B cell (primary cell): ENCODE results near the gene CCDC106. TPM values are rescaled to one million over a fixed set of nuclear protein-coding genes. Genes with fewer than 3 reads are reported as not detected.

ENCODE experiments used
- ATAC-seq: fragments of 200-7000 bp; cut with Tn5 transposase; one replicate; pipeline ENCODE4 v1.10.0; 2021; ENCODE audit warnings: low read depth, mild to moderate bottlenecking, moderate number of reproducible peaks, moderate library complexity
- CTCF ChIA-PET: fragments of 350-600 bp; sonication (Branson Sonifier 250); formaldehyde crosslinking; loops from one replicate; lab custom pipeline; 2021; ENCODE audit warnings: antibody characterized with exemption, inconsistent platforms; lab: Charles Lee
- POLR2A ChIA-PET: fragments of 350-600 bp; sonication (Branson Sonifier 250); formaldehyde crosslinking; loops from one replicate; lab custom pipeline; 2021; ENCODE audit warnings: antibody characterized with exemption; lab: Charles Lee
- DNase-seq: peaks from one replicate; pipeline ENCODE4 v3.0.0; 2013
- H2AFZ ChIP-seq: 2 replicates; pipeline ENCODE4 v1.6.1; 2012; ENCODE audit warnings: mild to moderate bottlenecking, low read depth, low read length; ENCODE audit not compliant: insufficient read depth, poor library complexity, severe bottlenecking
- H3K27ac ChIP-seq, 2 donors: 1 replicate in 1 of 2; 2 replicates in 1 of 2; pipeline ENCODE4 v1.5.1; 2012 to 2013; ENCODE audit warnings: low read length in 2 of 2, mild to moderate bottlenecking in 2 of 2, moderate library complexity in 1 of 2
- H3K27me3 ChIP-seq, 4 experiments: fragments of 200-600 bp in 1 of 4; sonication (generic) in 1 of 4; replicated peaks in 1 of 4; 1 replicate in 2 of 4; 2 replicates in 2 of 4; pipeline versions ENCODE4 v1.6.1 to v1.7.0; 2013 to 2016; ENCODE audit warnings: low read length in 3 of 4, mild to moderate bottlenecking in 2 of 4, mixed read lengths in 1 of 4, moderate library complexity in 1 of 4; ENCODE audit not compliant: insufficient read depth in 4 of 4, control insufficient read depth in 3 of 4; ENCODE audit errors: control extremely low read depth in 1 of 4
- H3K36me3 ChIP-seq, 2 experiments: replicated peaks in 1 of 2; 1 replicate in 1 of 2; 2 replicates in 1 of 2; pipeline versions ENCODE4 v1.6.1 to v1.7.1; 2013; ENCODE audit warnings: low read length in 1 of 2; ENCODE audit not compliant: insufficient read depth in 2 of 2, control insufficient read depth in 1 of 2; ENCODE audit errors: control extremely low read depth in 1 of 2, extremely low read depth in 1 of 2
- H3K4me1 ChIP-seq, 2 donors: fragments of 200-600 bp in 1 of 2; sonication (generic) in 1 of 2; 1 replicate in 1 of 2; 2 replicates in 1 of 2; pipeline versions ENCODE4 v1.5.1 to v1.6.1; 2013 to 2017; ENCODE audit warnings: low read length in 2 of 2; ENCODE audit not compliant: control insufficient read depth in 2 of 2, insufficient read depth in 2 of 2
- H3K4me2 ChIP-seq: replicated peaks from 2 replicates; pipeline ENCODE3; 2012; ENCODE audit warnings: mild to moderate bottlenecking, low read depth, low read length; ENCODE audit not compliant: poor library complexity, severe bottlenecking
- H3K4me3 ChIP-seq, 5 experiments: fragments of 200-600 bp in 1 of 5; sonication (generic) in 1 of 5; 1 replicate in 3 of 5; 2 replicates in 2 of 5; pipeline versions ENCODE4 v1.5.1 to v1.7.0; 2011 to 2016; ENCODE audit warnings: low read length in 4 of 5, mild to moderate bottlenecking in 4 of 5, low read depth in 2 of 5, control low read depth in 1 of 5, moderate library complexity in 1 of 5; ENCODE audit not compliant: insufficient read depth in 1 of 5; ENCODE audit errors: control extremely low read depth in 1 of 5, extremely low read depth in 1 of 5
- H3K79me2 ChIP-seq: fragments of 200-600 bp; sonication (generic); one replicate; pipeline ENCODE4 v1.6.0; 2016; ENCODE audit warnings: low read length; ENCODE audit not compliant: control insufficient read depth, insufficient read depth
- H3K9ac ChIP-seq: fragments of 200-600 bp; sonication (generic); 2 replicates; pipeline ENCODE4 v1.6.1; 2017; ENCODE audit warnings: mild to moderate bottlenecking, low read length, moderate library complexity
- H3K9me3 ChIP-seq, 3 donors: one replicate each; pipeline versions ENCODE4 v1.6.1 to v1.7.1; 2013; ENCODE audit warnings: low read length in 2 of 3; ENCODE audit not compliant: control insufficient read depth in 2 of 3, insufficient read depth in 1 of 3; ENCODE audit errors: control extremely low read depth in 1 of 3
- H4K20me1 ChIP-seq: 2 replicates; pipeline ENCODE4 v1.6.0; 2012; ENCODE audit warnings: mild to moderate bottlenecking, low read length; ENCODE audit not compliant: insufficient read depth, control insufficient read depth, poor library complexity, severe bottlenecking
- H3K27ac Mint-ChIP-seq: one replicate; pipeline ENCODE4 v1.8.0; 2021; ENCODE audit warnings: mixed read lengths
- H3K27me3 Mint-ChIP-seq: one replicate; pipeline ENCODE4 v1.8.0; 2021; ENCODE audit warnings: mixed read lengths
- H3K4me1 Mint-ChIP-seq: one replicate; pipeline ENCODE4 v1.8.0; 2021; ENCODE audit warnings: mixed read lengths
- H3K4me3 Mint-ChIP-seq: one replicate; pipeline ENCODE4 v1.8.0; 2021; ENCODE audit warnings: mixed read lengths
- H3K9me3 Mint-ChIP-seq: one replicate; pipeline ENCODE4 v1.8.0; 2022; ENCODE audit warnings: mixed read lengths; ENCODE audit not compliant: insufficient read depth
- EZH2 ChIP-seq: IDR thresholded peaks from 2 replicates; pipeline ENCODE4 v1.6.1; 2012; ENCODE audit warnings: borderline replicate concordance, low read depth, mild to moderate bottlenecking, moderate library complexity, low read length; ENCODE audit not compliant: insufficient read depth, poor library complexity, severe bottlenecking
- WGBS: methylation state at CpG from one replicate; pipeline ENCODE4 v1.1.5; 2013; ENCODE audit warnings: missing lambda C conversion rate; ENCODE audit not compliant: insufficient coverage; 5-methylcytosine and 5-hydroxymethylcytosine counted together
- intact Hi-C: fragments of 100-400 bp; cut with micrococcal nuclease; formaldehyde crosslinking; loops from one replicate; pipeline ENCODE4 v1.10.0; 2022
- polyA plus RNA-seq: library from polyadenylated mRNA; depleted of rRNA; stranded (reverse); fragments of >200 nt; gene quantifications from 2 replicates; pipeline ENCODE4 v1.2.3, GENCODE V29; 2012
- total RNA-seq, 2 donors: library from RNA; stranded (reverse); fragments of 120-200 nt in 1 of 2; gene quantifications; 1 replicate in 1 of 2; 2 replicates in 1 of 2; pipeline versions ENCODE4 v1.2.3 to v1.2.4, GENCODE V29; 2013 to 2022
- TF ChIP-seq, protein P1 (sequence below): fragments of 200-600 bp; IDR thresholded peaks from one replicate; pipeline ENCODE4 v1.8.0; 2022; ENCODE audit warnings: antibody characterized with exemption, mild to moderate bottlenecking

Gene CCDC106
- total and polyA plus RNA-seq, 2 donors (not counting 1 experiment from before 2014, with no cell fraction given): 25.2 to 52.1 TPM

DNA sequence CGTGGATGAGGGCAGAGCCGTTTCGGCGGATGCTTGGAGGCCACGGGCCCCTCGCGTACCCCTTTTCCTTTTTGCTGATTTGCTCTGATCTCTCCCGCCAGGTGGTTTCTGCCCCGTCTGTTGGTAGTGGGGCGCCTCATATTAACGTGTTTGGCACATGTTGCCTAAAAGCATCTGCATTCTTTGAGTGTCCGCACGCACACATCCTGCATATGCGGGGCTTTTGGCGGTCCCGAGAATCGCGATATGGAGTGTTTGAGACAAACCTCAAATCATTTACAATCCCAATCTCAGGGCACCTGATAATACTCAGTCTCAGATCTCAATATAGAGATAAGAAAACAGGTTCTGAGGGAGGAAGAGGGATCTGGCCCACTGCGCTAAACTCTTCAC lies 7.6 kb downstream of the CCDC106 start:
- peaks cover 59% of the 10 kb centered on the region for H3K79me2 ChIP-seq
- peaks cover 37 to 51% of the 10 kb centered on the region in 2 donors for H3K4me1 ChIP-seq
- peak overlapping the region; percentile 62 for H2AFZ ChIP-seq
- H3K4me2 ChIP-seq: peak overlapping the region; percentile 87
- TF ChIP-seq EZH2: no peak
- TF ChIP-seq, protein P1, sequence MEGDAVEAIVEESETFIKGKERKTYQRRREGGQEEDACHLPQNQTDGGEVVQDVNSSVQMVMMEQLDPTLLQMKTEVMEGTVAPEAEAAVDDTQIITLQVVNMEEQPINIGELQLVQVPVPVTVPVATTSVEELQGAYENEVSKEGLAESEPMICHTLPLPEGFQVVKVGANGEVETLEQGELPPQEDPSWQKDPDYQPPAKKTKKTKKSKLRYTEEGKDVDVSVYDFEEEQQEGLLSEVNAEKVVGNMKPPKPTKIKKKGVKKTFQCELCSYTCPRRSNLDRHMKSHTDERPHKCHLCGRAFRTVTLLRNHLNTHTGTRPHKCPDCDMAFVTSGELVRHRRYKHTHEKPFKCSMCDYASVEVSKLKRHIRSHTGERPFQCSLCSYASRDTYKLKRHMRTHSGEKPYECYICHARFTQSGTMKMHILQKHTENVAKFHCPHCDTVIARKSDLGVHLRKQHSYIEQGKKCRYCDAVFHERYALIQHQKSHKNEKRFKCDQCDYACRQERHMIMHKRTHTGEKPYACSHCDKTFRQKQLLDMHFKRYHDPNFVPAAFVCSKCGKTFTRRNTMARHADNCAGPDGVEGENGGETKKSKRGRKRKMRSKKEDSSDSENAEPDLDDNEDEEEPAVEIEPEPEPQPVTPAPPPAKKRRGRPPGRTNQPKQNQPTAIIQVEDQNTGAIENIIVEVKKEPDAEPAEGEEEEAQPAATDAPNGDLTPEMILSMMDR: no peak
- H3K9me3 ChIP-seq: no peaks in the 10 kb centered on the region
- H3K27me3 ChIP-seq: no peaks in the 10 kb centered on the region
- H3K27ac ChIP-seq: peak overlapping the region; percentile 98 to 100
- no peak for DNase-seq
- H3K27me3 Mint-ChIP-seq: no peaks in the 10 kb centered on the region
- peaks cover 53% of the 10 kb centered on the region for H4K20me1 ChIP-seq
- CTCF ChIA-PET: interaction anchor here (1.0 to 2.3 kb wide), 3 partner anchors 21 to 154 kb away, joined by 4 to 15 read pairs (median 5); no protein-coding TSS in a partner anchor
- peaks cover 50% of the 10 kb centered on the region for H3K4me1 Mint-ChIP-seq
- H3K36me3 ChIP-seq: peaks cover 0 to 44% of the 10 kb centered on the region in 2 experiments
- 2% methylated on average over 17 of the region's 19 CpGs for WGBS
- H3K9me3 Mint-ChIP-seq: no peaks in the 10 kb centered on the region
- intact Hi-C loops: no loop called here
- H3K9ac ChIP-seq: peak overlapping the region; percentile 93
- peak overlapping the region; percentile 93 for H3K4me3 Mint-ChIP-seq
- no peak for ATAC-seq
- POLR2A ChIA-PET: no interaction called here
- peak overlapping the region; percentile 66 to 98 (median 92) for H3K4me3 ChIP-seq
- H3K27ac Mint-ChIP-seq: peak overlapping the region; percentile 96

DNA sequence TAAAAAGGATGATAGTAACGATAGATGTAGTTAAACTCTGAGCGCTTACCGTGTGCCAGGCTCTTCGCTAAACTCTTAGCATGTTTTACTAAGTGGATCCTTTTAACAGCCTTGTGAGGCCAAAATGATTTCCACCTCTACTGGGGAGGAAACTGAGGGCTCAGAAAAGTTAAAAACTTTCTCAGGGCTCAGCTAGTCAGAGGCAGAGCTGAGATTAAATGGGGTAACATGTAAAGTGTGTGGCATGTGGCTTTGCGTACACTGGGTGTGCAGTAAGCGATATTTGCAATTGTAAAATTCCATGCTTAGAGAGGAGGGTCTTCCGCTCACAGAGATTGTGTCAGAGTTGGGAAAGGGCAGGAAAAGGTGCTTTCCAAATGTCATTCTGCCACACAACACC lies 8.5 kb downstream of the CCDC106 start:
- no peaks in the 10 kb centered on the region for H3K27me3 ChIP-seq
- peaks cover 0 to 47% of the 10 kb centered on the region in 2 experiments for H3K36me3 ChIP-seq
- peak overlapping the region; percentile 87 for H3K4me2 ChIP-seq
- POLR2A ChIA-PET: no interaction called here
- Mint-ChIP-seq H3K4me3 (peak overlapping the region; percentile 93), H3K27me3 (no peaks in the 10 kb centered on the region), H3K27ac (peak overlapping the region; percentile 96), H3K4me1 (peaks cover 48% of the 10 kb centered on the region), H3K9me3 (no peaks in the 10 kb centered on the region)
- no peak overlapping the region for H2AFZ ChIP-seq
- DNase-seq (no peak), ATAC-seq (no peak)
- H3K9me3 ChIP-seq: no peaks in the 10 kb centered on the region
- H3K79me2 ChIP-seq: peaks cover 63% of the 10 kb centered on the region
- peaks cover 62% of the 10 kb centered on the region for H4K20me1 ChIP-seq
- CTCF ChIA-PET: interaction anchor here (1.0 to 2.3 kb wide), 5 partner anchors 15 to 153 kb away, joined by 3 to 15 read pairs (median 5); no protein-coding TSS in a partner anchor
- H3K9ac ChIP-seq: peak overlapping the region; percentile 93
- no peak for TF ChIP-seq EZH2
- TF ChIP-seq, protein P1: no peak
- 90% methylated on average over 3 of the region's 7 CpGs for WGBS
- intact Hi-C loops: no loop called here
- H3K4me1 ChIP-seq: peaks cover 37 to 51% of the 10 kb centered on the region in 2 donors
- H3K27ac ChIP-seq: peak overlapping the region in 1 of 2 donors; percentile 98
- peak overlapping the region; percentile 66 to 98 (median 92) for H3K4me3 ChIP-seq
